IPS-18a (cell line): ENCODE measurements around the gene RNF43.

Source experiments
- H3K27ac ChIP-seq: one replicate; pipeline ENCODE4 v1.5.1; 2013; ENCODE audit warnings: low read length
- H3K27me3 ChIP-seq: one replicate; pipeline ENCODE4 v1.6.1; 2013; ENCODE audit warnings: mild to moderate bottlenecking, low read length; ENCODE audit not compliant: control insufficient read depth, insufficient read depth
- H3K36me3 ChIP-seq: one replicate; pipeline ENCODE4 v1.6.1; 2013; ENCODE audit warnings: low read depth, low read length; ENCODE audit not compliant: control insufficient read depth
- H3K4me1 ChIP-seq: one replicate; pipeline ENCODE4 v1.6.1; 2013; ENCODE audit warnings: low read depth, low read length; ENCODE audit not compliant: control insufficient read depth
- H3K4me3 ChIP-seq: one replicate; pipeline ENCODE4 v1.5.1; 2013; ENCODE audit warnings: low read length
- H3K9ac ChIP-seq: one replicate; pipeline ENCODE4 v1.6.1; 2013; ENCODE audit warnings: mild to moderate bottlenecking, low read length, moderate library complexity
- H3K9me3 ChIP-seq: one replicate; pipeline ENCODE4 v1.6.1; 2013; ENCODE audit warnings: low read depth, low read length; ENCODE audit not compliant: control insufficient read depth

RNF43 gene

DNA sequence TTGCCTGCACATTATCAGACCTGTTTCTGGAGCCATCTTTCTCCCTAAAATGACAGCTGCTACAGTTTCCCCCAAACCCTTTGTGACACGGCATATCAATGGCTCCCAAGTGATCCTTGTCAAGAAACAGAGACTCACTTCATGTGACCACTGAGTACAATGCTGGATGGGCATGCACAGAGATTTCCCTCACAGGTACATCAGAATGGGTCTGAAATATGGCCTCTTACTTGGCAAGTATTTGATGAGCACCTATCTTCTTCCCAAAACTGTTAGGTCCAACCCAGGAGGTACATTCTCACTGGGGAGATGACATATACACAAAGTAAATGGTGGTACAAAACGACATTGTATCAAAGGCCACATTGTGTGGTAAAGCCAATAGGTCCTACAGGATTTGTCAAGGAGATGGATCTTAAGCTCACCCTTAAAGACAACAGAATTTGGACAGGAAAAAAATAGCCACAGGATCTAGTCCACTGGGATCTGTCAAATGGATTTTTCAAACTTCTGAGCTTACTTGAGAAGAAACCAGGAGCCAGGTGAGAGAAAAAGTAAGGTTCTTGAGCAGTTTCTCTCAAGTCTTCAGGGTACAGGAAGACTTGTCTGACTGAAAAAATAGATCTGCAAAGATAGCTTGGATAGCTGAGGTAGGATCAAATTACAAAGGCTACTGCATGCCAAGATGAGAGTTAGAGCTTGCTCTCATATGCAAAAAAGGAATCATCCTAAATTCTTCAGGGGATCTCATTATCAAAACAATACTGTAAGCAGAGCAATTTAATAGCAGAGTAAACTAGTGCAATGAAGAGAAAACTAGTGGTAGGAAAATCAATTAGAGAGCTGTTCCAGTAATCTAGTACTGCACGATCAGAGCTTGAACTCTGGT is 28.8 kb downstream of the RNF43 start:
- H3K9me3 ChIP-seq, result no peaks in the 10 kb centered on the region
- H3K4me1 ChIP-seq, result peaks cover 21% of the 10 kb centered on the region
- no peak overlapping the region for H3K9ac ChIP-seq
- no peaks in the 10 kb centered on the region for H3K36me3 ChIP-seq
- no peak overlapping the region for H3K27ac ChIP-seq
- peak overlapping the region; percentile 12 for H3K4me3 ChIP-seq
- H3K27me3 ChIP-seq, result no peaks in the 10 kb centered on the region

DNA sequence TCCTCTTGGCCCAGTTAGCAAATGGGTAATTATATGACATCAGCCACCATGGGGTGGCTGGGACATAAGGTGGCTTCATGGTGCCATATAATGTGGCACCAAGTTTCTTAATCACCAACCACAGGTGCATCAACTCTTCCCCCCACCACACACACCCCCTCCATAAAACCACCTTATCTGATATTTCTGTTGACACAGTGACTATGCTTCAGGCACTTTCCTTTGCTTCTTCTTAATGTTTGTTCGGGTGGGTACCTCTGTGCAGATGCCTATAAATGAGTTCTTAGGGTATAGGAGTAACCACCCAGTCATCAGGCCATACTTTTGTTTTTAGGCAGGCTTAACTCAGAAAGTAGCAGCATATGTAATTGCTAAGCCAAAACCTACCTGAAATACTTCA is 29.5 kb downstream of the RNF43 start:
- H3K9ac ChIP-seq, result no peak overlapping the region
- peaks cover 21% of the 10 kb centered on the region for H3K4me1 ChIP-seq
- no peaks in the 10 kb centered on the region for H3K36me3 ChIP-seq
- H3K4me3 ChIP-seq, result no peak overlapping the region
- H3K27ac ChIP-seq, result no peak overlapping the region
- H3K9me3 ChIP-seq, result no peaks in the 10 kb centered on the region
- no peaks in the 10 kb centered on the region for H3K27me3 ChIP-seq

DNA sequence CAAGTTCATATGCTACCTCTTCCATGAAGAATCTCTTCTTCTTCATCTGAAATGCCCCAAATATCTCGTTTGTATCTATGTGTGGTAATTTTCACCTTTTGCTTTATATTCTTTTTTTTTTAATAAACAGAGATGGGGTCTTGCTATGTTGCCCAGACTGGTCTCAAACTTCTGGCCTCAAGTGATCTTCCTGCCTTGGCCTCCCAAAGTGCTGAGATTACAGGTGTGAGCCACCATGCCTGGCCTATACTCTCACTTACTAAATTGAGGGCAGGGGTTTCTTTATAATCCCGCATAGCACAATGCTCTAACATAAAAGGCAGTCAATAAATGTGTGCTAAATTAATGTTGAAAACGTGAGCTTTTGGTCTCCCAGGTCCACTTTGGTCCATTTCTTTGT is 30.6 kb downstream of the RNF43 start:
- peaks cover 21% of the 10 kb centered on the region for H3K4me1 ChIP-seq

DNA sequence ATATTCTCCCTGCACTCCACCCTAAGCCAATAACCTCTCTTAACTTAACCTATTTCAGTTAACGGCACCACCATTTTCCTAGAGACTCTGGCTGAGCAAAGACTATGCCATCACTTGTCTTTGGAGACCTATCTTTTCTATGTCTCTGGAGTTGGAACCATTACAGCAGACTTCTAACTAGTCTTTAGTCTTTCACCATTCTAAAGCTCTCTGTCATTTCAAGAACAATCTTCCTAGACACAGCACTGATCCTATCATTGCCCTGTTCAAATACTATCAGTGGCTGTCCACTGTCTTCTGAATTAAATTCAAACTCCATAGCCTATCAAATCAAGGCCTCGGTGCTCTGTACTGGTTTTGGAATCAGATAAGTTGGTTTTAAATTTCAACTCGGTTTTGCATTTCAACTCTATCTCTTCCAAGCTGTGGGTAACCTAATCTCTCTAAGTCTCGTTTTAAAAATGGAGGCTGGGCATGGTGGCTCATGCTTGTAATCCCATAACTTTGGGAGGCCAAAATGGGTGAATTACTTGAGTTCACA is 31.9 kb downstream of the RNF43 start:
- Histone ChIP-seq H3K27ac (no peak overlapping the region), H3K36me3 (no peaks in the 10 kb centered on the region), H3K27me3 (no peaks in the 10 kb centered on the region), H3K9ac (no peak overlapping the region), H3K4me1 (peaks cover 21% of the 10 kb centered on the region), H3K9me3 (no peaks in the 10 kb centered on the region), H3K4me3 (no peak overlapping the region)

More for the DNA sequence above, 30.6 kb downstream of the RNF43 start:
- H3K27ac ChIP-seq, result no peak overlapping the region
- H3K9ac ChIP-seq, result no peak overlapping the region
- H3K36me3 ChIP-seq, result no peaks in the 10 kb centered on the region
- no peaks in the 10 kb centered on the region for H3K27me3 ChIP-seq
- no peak overlapping the region for H3K4me3 ChIP-seq
- H3K9me3 ChIP-seq, result no peaks in the 10 kb centered on the region

DNA sequence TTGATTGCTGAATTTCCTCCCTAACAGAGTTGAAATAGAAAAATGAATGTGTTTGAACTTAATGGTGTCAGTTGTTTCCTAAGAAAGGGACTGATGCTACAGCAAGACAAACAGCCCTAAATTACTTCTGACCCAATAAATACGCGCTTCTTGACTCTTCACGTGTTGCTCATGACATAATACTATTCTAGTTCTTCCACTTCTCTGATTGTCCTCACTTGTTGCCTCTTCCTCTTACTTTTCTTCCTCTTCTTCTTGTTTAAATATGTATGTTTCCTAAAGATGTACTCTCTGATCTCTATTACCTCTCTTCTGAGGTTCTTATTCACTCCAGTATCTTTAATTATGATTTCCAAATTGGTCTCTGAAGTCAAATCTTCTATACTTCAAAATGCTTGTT is 32.4 kb downstream of the RNF43 start:
- peaks cover 20% of the 10 kb centered on the region for H3K4me1 ChIP-seq
- no peak overlapping the region for H3K9ac ChIP-seq
- no peaks in the 10 kb centered on the region for H3K27me3 ChIP-seq
- no peaks in the 10 kb centered on the region for H3K36me3 ChIP-seq
- no peaks in the 10 kb centered on the region for H3K9me3 ChIP-seq
- H3K27ac ChIP-seq, result no peak overlapping the region
- H3K4me3 ChIP-seq, result no peak overlapping the region

DNA sequence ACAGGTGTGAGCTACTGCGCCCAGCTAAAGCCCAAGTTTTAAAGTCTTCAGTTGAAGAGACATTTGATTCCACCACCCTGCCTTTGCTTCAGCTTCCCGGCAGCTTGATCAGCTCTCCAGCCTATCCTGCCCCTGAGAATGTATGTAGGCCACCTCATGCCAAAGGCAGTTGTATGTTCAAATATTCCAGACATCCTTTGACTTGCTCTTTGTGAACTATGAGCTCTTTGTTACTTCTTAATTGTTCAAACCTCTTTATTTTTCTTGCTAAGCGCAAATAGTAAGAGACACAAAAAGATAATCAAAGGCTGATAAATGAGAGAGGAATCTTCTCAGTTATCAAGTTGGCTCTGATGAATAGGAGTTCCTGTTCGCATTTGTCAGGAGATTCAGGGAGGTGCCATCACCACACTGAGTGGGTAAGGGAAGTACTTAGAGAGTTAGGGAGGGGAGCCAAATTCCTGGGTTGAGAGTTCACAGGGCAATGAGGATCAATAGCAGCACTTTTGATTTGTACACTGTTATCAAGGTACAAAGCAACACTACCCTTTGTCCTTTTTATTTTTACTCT is 33.4 kb downstream of the RNF43 start:
- Histone ChIP-seq H3K36me3 (no peaks in the 10 kb centered on the region), H3K9me3 (no peaks in the 10 kb centered on the region), H3K27ac (no peak overlapping the region), H3K4me3 (no peak overlapping the region), H3K4me1 (peaks cover 11% of the 10 kb centered on the region), H3K9ac (no peak overlapping the region), H3K27me3 (no peaks in the 10 kb centered on the region)

DNA sequence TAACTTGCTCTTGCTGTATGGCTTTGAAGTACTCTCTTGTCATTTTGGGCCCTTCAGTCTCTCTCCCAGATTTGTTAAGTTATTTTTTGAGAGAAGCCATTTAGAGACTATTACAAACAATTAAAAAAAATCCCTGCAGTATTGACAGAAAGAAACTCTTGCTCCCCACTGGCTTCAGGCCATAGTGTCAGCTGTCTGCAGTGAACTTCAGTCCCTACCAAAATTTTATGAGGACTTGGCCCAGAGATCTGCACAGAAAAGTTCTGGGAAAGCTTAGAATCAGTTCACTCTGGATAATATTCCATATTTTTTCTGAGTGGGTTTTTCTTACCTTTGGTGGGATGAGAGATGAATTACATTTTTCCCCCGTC is 34.5 kb downstream of the RNF43 start:
- no peaks in the 10 kb centered on the region for H3K27me3 ChIP-seq
- H3K4me3 ChIP-seq, result no peak overlapping the region
- no peaks in the 10 kb centered on the region for H3K4me1 ChIP-seq
- no peak overlapping the region for H3K9ac ChIP-seq
- H3K27ac ChIP-seq, result no peak overlapping the region
- H3K9me3 ChIP-seq, result no peaks in the 10 kb centered on the region
- no peaks in the 10 kb centered on the region for H3K36me3 ChIP-seq

DNA sequence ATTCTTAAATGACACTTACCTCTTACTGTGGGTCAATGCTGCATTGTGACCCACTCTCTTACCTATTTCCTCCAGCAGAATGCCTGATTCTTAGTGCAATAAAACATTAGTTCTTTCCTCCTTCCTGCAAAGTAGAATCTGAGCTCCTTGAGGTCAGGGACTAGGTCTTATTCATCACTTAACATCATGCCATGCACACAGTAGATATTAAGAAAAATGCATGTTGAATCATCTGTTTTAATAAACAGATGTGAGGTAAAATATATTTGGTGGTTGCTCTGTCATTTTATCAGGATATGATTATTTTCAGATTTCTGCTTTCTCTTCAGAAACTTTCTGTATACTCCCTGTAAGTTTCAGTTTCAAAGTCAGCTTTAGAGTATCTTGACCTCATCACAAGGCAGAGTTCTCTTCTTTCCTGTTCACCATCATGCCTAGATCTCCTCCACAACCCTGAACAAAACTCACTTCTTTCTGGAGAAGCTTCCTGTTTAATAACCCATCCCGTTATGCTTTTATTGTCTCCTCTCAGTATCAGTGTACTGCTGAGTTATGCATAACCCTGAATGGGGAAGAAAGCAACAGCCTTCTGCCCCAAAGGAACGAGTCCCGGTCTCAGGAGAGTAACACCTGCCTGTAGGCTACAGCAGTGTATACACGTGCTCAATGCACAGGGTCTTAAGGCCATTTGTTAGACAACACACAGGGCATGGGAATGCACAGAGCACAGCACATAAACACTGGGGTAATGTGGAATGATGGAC is 35.0 kb downstream of the RNF43 start:
- H3K27ac ChIP-seq, result no peak overlapping the region
- no peak overlapping the region for H3K4me3 ChIP-seq
- no peaks in the 10 kb centered on the region for H3K4me1 ChIP-seq
- H3K27me3 ChIP-seq, result no peaks in the 10 kb centered on the region
- H3K9ac ChIP-seq, result no peak overlapping the region
- H3K36me3 ChIP-seq, result no peaks in the 10 kb centered on the region
- H3K9me3 ChIP-seq, result no peaks in the 10 kb centered on the region

DNA sequence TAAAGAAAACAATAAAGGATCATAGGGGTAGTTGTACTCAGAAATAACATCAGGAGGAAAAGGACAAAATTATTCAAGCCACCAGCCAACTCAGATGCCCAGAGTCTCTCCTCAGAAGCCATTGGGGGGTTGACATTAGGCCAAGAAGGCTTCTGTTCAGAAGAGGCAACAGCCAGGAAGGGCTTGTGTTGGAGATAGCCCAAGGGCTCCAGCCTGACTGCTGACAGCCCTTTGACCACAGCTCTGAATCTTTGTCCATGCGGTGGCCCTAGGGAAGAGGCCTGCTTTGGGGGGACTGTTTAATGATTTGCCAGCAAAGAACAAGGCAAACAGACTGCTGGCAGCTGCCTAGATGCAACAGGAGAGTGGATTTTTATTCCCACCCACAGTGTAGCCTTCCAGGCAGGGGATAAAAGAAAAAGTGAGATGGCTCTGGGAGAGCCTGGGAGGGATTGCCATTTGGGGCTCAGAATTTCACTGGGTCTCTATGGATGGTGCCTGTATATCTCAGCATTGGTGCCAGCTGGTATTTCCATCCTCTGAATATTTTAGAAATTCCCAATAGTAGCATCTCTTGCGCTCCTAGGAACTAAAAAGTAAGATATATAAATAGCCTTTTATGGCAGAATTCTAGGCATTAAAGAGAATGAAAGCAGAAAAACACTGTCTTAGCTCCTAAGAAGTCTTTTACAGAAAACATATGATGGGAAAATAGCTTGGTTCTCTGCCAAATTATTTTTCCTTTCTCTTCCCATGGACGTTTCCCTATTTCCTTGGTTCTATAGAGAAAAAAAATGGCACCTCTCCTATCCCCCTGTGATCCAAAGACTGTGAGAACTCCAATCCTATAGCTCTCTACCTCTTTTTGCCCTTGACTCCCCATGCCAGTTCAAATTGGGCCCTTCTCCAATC is 36.0 kb downstream of the RNF43 start:
- Histone ChIP-seq H3K27ac (no peak overlapping the region), H3K36me3 (no peaks in the 10 kb centered on the region), H3K4me1 (peaks cover 9% of the 10 kb centered on the region), H3K9me3 (no peaks in the 10 kb centered on the region), H3K9ac (no peak overlapping the region), H3K4me3 (no peak overlapping the region), H3K27me3 (no peaks in the 10 kb centered on the region)

DNA sequence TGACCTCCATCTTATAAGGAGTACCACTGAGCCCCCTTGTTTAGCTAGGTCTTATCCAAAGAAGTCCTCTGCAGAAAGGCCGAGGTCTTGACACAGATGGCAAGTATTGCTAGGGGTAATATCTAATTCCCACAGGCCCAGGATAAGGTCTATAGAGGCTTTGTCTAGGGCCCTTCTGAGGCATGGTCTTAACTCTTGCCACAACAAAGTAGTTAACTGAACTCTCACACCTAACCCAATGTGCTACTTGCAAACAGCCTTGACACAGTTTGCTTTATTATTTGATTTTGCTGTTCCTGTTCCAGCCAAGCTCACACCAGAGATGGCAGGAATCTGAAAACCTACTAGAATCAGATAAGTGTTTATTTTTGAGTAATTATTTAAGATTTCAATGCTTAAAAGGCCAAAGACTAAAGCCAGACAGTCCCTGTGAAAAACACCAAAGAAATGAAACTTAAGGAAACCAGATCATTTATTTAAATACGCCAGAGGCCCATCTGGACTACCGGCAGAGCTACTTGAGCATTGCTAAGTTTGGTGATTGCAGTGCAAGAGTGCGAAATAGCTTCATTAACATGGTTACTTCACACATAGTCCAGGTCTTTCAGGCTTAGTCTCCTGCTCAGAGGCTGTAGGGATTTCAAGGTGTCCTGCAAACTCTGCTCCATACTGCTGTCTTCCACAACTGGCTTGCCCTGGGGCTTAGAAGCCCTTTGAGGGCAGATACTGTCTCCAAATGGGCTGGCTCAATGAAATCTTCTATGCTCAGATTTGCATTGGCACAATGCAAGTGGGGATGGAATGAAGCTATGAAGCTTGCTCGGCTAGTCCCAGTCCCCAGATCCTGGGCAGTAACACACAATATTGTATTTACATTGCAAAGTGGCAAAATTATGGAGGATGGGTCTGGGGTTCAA is 36.9 kb downstream of the RNF43 start:
- H3K9me3 ChIP-seq, result no peaks in the 10 kb centered on the region
- no peak overlapping the region for H3K9ac ChIP-seq
- no peak overlapping the region for H3K4me3 ChIP-seq
- peaks cover 16% of the 10 kb centered on the region for H3K4me1 ChIP-seq
- no peaks in the 10 kb centered on the region for H3K27me3 ChIP-seq
- H3K36me3 ChIP-seq, result no peaks in the 10 kb centered on the region
- H3K27ac ChIP-seq, result no peak overlapping the region
